ENCODE results near the gene PEX10.
"Not testable (repeated sequence)": the region's sequence is repeated elsewhere in the genome, so short reads cannot be mapped to it uniquely, and the experiment has no call there.

PEX10 gene

GRCh38 chr1:2443277-2444137 is 31.1 kb upstream of the PEX10 start:
- DNase-seq (ENCODE audit: low spot score) = no peak

- no peak for DNase-seq (ENCODE audit: low spot score)
These were observed 30.3 kb upstream of the PEX10 start for GRCh38 chr1:2442661-2443060.

GRCh38 chr1:2441746-2442145 is 29.4 kb upstream of the PEX10 start:
- no peak for DNase-seq (ENCODE audit: low spot score)

- not testable (repeated sequence) for DNase-seq (ENCODE audit: low spot score)
These were observed 28.0 kb upstream of the PEX10 start for GRCh38 chr1:2440346-2440745.

- no peak for DNase-seq (ENCODE audit: low spot score)
These were observed 27.0 kb upstream of the PEX10 start for GRCh38 chr1:2439369-2439768.

GRCh38 chr1:2438641-2439040 is 26.3 kb upstream of the PEX10 start:
- no peak for DNase-seq (ENCODE audit: low spot score)

GRCh38 chr1:2438038-2438437 is 25.7 kb upstream of the PEX10 start:
- no peak for DNase-seq (ENCODE audit: low spot score)

GRCh38 chr1:2437617-2438016 is 25.3 kb upstream of the PEX10 start:
- DNase-seq (ENCODE audit: low spot score) = no peak

GRCh38 chr1:2436876-2437275 is 24.5 kb upstream of the PEX10 start:
- no peak for DNase-seq (ENCODE audit: low spot score)

GRCh38 chr1:2435746-2436355 is 23.5 kb upstream of the PEX10 start:
- DNase-seq (ENCODE audit: low spot score) = no peak

- no peak for DNase-seq (ENCODE audit: low spot score)
These were observed 22.7 kb upstream of the PEX10 start for GRCh38 chr1:2435091-2435490.

GRCh38 chr1:2433936-2434655 is 21.7 kb upstream of the PEX10 start:
- no peak for DNase-seq (ENCODE audit: low spot score)

- no peak for DNase-seq (ENCODE audit: low spot score)
These were observed 20.8 kb upstream of the PEX10 start for GRCh38 chr1:2433196-2433595.

- DNase-seq (ENCODE audit: low spot score) = no peak
These were observed 20.1 kb upstream of the PEX10 start for GRCh38 chr1:2432441-2432844.

GRCh38 chr1:2431518-2431917 is 19.2 kb upstream of the PEX10 start:
- no peak for DNase-seq (ENCODE audit: low spot score)

GRCh38 chr1:2431103-2431502 is 18.7 kb upstream of the PEX10 start:
- no peak for DNase-seq (ENCODE audit: low spot score)

- DNase-seq (ENCODE audit: low spot score) = no peak
These were observed 18.2 kb upstream of the PEX10 start for GRCh38 chr1:2430592-2430973.

- no peak for DNase-seq (ENCODE audit: low spot score)
These were observed 17.6 kb upstream of the PEX10 start for GRCh38 chr1:2429780-2430591.

GRCh38 chr1:2428490-2428889 is 16.1 kb upstream of the PEX10 start:
- no peak for DNase-seq (ENCODE audit: low spot score)

GRCh38 chr1:2427976-2428375 is 15.6 kb upstream of the PEX10 start:
- DNase-seq (ENCODE audit: low spot score) = no peak

GRCh38 chr1:2427051-2427450 is 14.7 kb upstream of the PEX10 start:
- DNase-seq (ENCODE audit: low spot score) = no peak

GRCh38 chr1:2426540-2426939 is 14.2 kb upstream of the PEX10 start:
- no peak for DNase-seq (ENCODE audit: low spot score)

Data from CD4-positive, alpha-beta T cell treated with Interleukin-6 at 100 ng/mL for 8 hours (primary cell).